SH-SY5Y (cell line): ENCODE results near the gene GMDS.

Source experiments
- GATA2 ChIP-seq: IDR thresholded peaks from 2 replicates; pipeline ENCODE4 v1.6.1; 2011; ENCODE audit warnings: mild to moderate bottlenecking, low read depth, low read length
- GATA3 ChIP-seq: IDR thresholded peaks from 2 replicates; pipeline ENCODE4 v1.6.1; 2011; ENCODE audit warnings: low read depth, mild to moderate bottlenecking, low read length, moderate library complexity

- no peak for TF ChIP-seq GATA3
- no peak for TF ChIP-seq GATA2
Observed at GRCh38 chr6:1605893-1606779, 639.3 kb downstream of the GMDS start.
